Medulla oblongata (tissue), 1 donor: ENCODE results near the gene USB1.

Experiments used
- DNase-seq: peaks from one replicate; pipeline ENCODE4 v3.0.0-alpha.2; 2015; ENCODE audit errors: extremely low spot score

USB1 gene

GRCh38 chr16:58034128-58034685 is 33.0 kb downstream of the USB1 start:
- no peak for DNase-seq

- no peak for DNase-seq
Observed at GRCh38 chr16:58034774-58035173, 33.6 kb downstream of the USB1 start.

GRCh38 chr16:58035356-58036170 is 34.4 kb downstream of the USB1 start:
- DNase-seq = no peak

GRCh38 chr16:58036943-58037342 is 35.7 kb downstream of the USB1 start:
- no peak for DNase-seq

- DNase-seq = no peak
Observed at GRCh38 chr16:58037365-58038057, 36.3 kb downstream of the USB1 start.

- no peak for DNase-seq
Observed at GRCh38 chr16:58038219-58038641, 37.0 kb downstream of the USB1 start.

GRCh38 chr16:58039829-58040495 is 38.8 kb downstream of the USB1 start:
- DNase-seq = no peak

GRCh38 chr16:58040496-58040846 is 39.3 kb downstream of the USB1 start:
- no peak for DNase-seq

- DNase-seq = no peak
Observed at GRCh38 chr16:58040945-58041627, 39.9 kb downstream of the USB1 start.

- DNase-seq = no peak
Observed at GRCh38 chr16:58041628-58041955, 40.4 kb downstream of the USB1 start.

GRCh38 chr16:58042001-58042885 is 41.0 kb downstream of the USB1 start:
- no peak for DNase-seq

GRCh38 chr16:58042886-58043515 is 41.8 kb downstream of the USB1 start:
- DNase-seq = no peak

- no peak for DNase-seq
Observed at GRCh38 chr16:58043571-58044155, 42.5 kb downstream of the USB1 start.

GRCh38 chr16:58044266-58045019 is 43.2 kb downstream of the USB1 start:
- DNase-seq = no peak

GRCh38 chr16:58045096-58045495 is 43.9 kb downstream of the USB1 start:
- no peak for DNase-seq

- no peak for DNase-seq
Observed at GRCh38 chr16:58046054-58046881, 45.1 kb downstream of the USB1 start.

- no peak for DNase-seq
Observed at GRCh38 chr16:58046936-58047335, 45.7 kb downstream of the USB1 start.

GRCh38 chr16:58047557-58048348 is 46.5 kb downstream of the USB1 start:
- DNase-seq = no peak
